Ureter (tissue), 1 donor: ENCODE measurements around the gene LRMDA. TPM values are rescaled to one million over a fixed set of nuclear protein-coding genes. Genes with fewer than 3 reads are reported as not detected.
"Not testable (repeated sequence)": the region's sequence is repeated elsewhere in the genome, so short reads cannot be mapped to it uniquely, and the experiment has no call there.

Experiments used
- DNase-seq: peaks from one replicate; pipeline ENCODE4 v3.0.0-alpha.2; 2020; ENCODE audit warnings: low spot score
- total RNA-seq: library from RNA; stranded (reverse); gene quantifications from one replicate; pipeline ENCODE4 v1.2.4, GENCODE V29; 2023
- donor health status: DM: yes; HTN: yes; CAD: no.

The LRMDA gene
- total RNA-seq, 1 donor from 2014 or later: 23.1 TPM

GRCh38 chr10:75611172-75611992 lies 180.0 kb downstream of the LRMDA start:
- DNase-seq: no peak

- DNase-seq: no peak
Measured at GRCh38 chr10:75611993-75612372, 180.6 kb downstream of the LRMDA start.

- no peak for DNase-seq
Measured at GRCh38 chr10:75612904-75613684, 181.7 kb downstream of the LRMDA start.

- no peak for DNase-seq
Measured at GRCh38 chr10:75613685-75614504, 182.5 kb downstream of the LRMDA start.

GRCh38 chr10:75616076-75616475 lies 184.7 kb downstream of the LRMDA start:
- DNase-seq: no peak

- no peak for DNase-seq
Measured at GRCh38 chr10:75616874-75617478, 185.6 kb downstream of the LRMDA start.

- no peak for DNase-seq
Measured at GRCh38 chr10:75617485-75618155, 186.2 kb downstream of the LRMDA start.

GRCh38 chr10:75619635-75620034 lies 188.2 kb downstream of the LRMDA start:
- DNase-seq: no peak

- no peak for DNase-seq
Measured at GRCh38 chr10:75620356-75620755, 188.9 kb downstream of the LRMDA start.

- DNase-seq: not testable (repeated sequence)
Measured at GRCh38 chr10:75621003-75621402, 189.6 kb downstream of the LRMDA start.

- no peak for DNase-seq
Measured at GRCh38 chr10:75622503-75622902, 191.1 kb downstream of the LRMDA start.

- DNase-seq: no peak
Measured at GRCh38 chr10:75623310-75624093, 192.1 kb downstream of the LRMDA start.

- no peak for DNase-seq
Measured at GRCh38 chr10:75624638-75625037, 193.2 kb downstream of the LRMDA start.

GRCh38 chr10:75630746-75631145 lies 199.3 kb downstream of the LRMDA start:
- no peak for DNase-seq

GRCh38 chr10:75632805-75633462 lies 201.5 kb downstream of the LRMDA start:
- no peak for DNase-seq

GRCh38 chr10:75633568-75633967 lies 202.1 kb downstream of the LRMDA start:
- DNase-seq: no peak

GRCh38 chr10:75634947-75635346 lies 203.5 kb downstream of the LRMDA start:
- DNase-seq: no peak

GRCh38 chr10:75638752-75639151 lies 207.3 kb downstream of the LRMDA start:
- DNase-seq: no peak

- DNase-seq: no peak
Measured at GRCh38 chr10:75639736-75640135, 208.3 kb downstream of the LRMDA start.

GRCh38 chr10:75640381-75640780 lies 209.0 kb downstream of the LRMDA start:
- no peak for DNase-seq
